B cell (primary cell): Measurements from ENCODE around the gene KAZN. TPM values are rescaled to one million over a fixed set of nuclear protein-coding genes. Genes with fewer than 3 reads are reported as not detected.

ENCODE experiments used
- ATAC-seq: fragments of 200-7000 bp; cut with Tn5 transposase; one replicate; pipeline ENCODE4 v1.10.0; 2021; ENCODE audit warnings: low read depth, mild to moderate bottlenecking, moderate number of reproducible peaks, moderate library complexity
- CTCF ChIA-PET: fragments of 350-600 bp; sonication (Branson Sonifier 250); formaldehyde crosslinking; loops from one replicate; lab custom pipeline; 2021; ENCODE audit warnings: antibody characterized with exemption, inconsistent platforms; lab: Charles Lee
- POLR2A ChIA-PET: fragments of 350-600 bp; sonication (Branson Sonifier 250); formaldehyde crosslinking; loops from one replicate; lab custom pipeline; 2021; ENCODE audit warnings: antibody characterized with exemption; lab: Charles Lee
- DNase-seq: peaks from one replicate; pipeline ENCODE4 v3.0.0; 2013
- H2AFZ ChIP-seq: 2 replicates; pipeline ENCODE4 v1.6.1; 2012; ENCODE audit warnings: mild to moderate bottlenecking, low read depth, low read length; ENCODE audit not compliant: insufficient read depth, poor library complexity, severe bottlenecking
- H3K27ac ChIP-seq, 2 donors: 1 replicate in 1 of 2; 2 replicates in 1 of 2; pipeline ENCODE4 v1.5.1; 2012 to 2013; ENCODE audit warnings: low read length in 2 of 2, mild to moderate bottlenecking in 2 of 2, moderate library complexity in 1 of 2
- H3K27me3 ChIP-seq, 4 experiments: fragments of 200-600 bp in 1 of 4; sonication (generic) in 1 of 4; replicated peaks in 1 of 4; 1 replicate in 2 of 4; 2 replicates in 2 of 4; pipeline versions ENCODE4 v1.6.1 to v1.7.0; 2013 to 2016; ENCODE audit warnings: low read length in 3 of 4, mild to moderate bottlenecking in 2 of 4, mixed read lengths in 1 of 4, moderate library complexity in 1 of 4; ENCODE audit not compliant: insufficient read depth in 4 of 4, control insufficient read depth in 3 of 4; ENCODE audit errors: control extremely low read depth in 1 of 4
- H3K36me3 ChIP-seq, 2 experiments: replicated peaks in 1 of 2; 1 replicate in 1 of 2; 2 replicates in 1 of 2; pipeline versions ENCODE4 v1.6.1 to v1.7.1; 2013; ENCODE audit warnings: low read length in 1 of 2; ENCODE audit not compliant: insufficient read depth in 2 of 2, control insufficient read depth in 1 of 2; ENCODE audit errors: control extremely low read depth in 1 of 2, extremely low read depth in 1 of 2
- H3K4me1 ChIP-seq, 2 donors: fragments of 200-600 bp in 1 of 2; sonication (generic) in 1 of 2; 1 replicate in 1 of 2; 2 replicates in 1 of 2; pipeline versions ENCODE4 v1.5.1 to v1.6.1; 2013 to 2017; ENCODE audit warnings: low read length in 2 of 2; ENCODE audit not compliant: control insufficient read depth in 2 of 2, insufficient read depth in 2 of 2
- H3K4me2 ChIP-seq: replicated peaks from 2 replicates; pipeline ENCODE3; 2012; ENCODE audit warnings: mild to moderate bottlenecking, low read depth, low read length; ENCODE audit not compliant: poor library complexity, severe bottlenecking
- H3K4me3 ChIP-seq, 5 experiments: fragments of 200-600 bp in 1 of 5; sonication (generic) in 1 of 5; 1 replicate in 3 of 5; 2 replicates in 2 of 5; pipeline versions ENCODE4 v1.5.1 to v1.7.0; 2011 to 2016; ENCODE audit warnings: low read length in 4 of 5, mild to moderate bottlenecking in 4 of 5, low read depth in 2 of 5, control low read depth in 1 of 5, moderate library complexity in 1 of 5; ENCODE audit not compliant: insufficient read depth in 1 of 5; ENCODE audit errors: control extremely low read depth in 1 of 5, extremely low read depth in 1 of 5
- H3K79me2 ChIP-seq: fragments of 200-600 bp; sonication (generic); one replicate; pipeline ENCODE4 v1.6.0; 2016; ENCODE audit warnings: low read length; ENCODE audit not compliant: control insufficient read depth, insufficient read depth
- H3K9ac ChIP-seq: fragments of 200-600 bp; sonication (generic); 2 replicates; pipeline ENCODE4 v1.6.1; 2017; ENCODE audit warnings: mild to moderate bottlenecking, low read length, moderate library complexity
- H3K9me3 ChIP-seq, 3 donors: one replicate each; pipeline versions ENCODE4 v1.6.1 to v1.7.1; 2013; ENCODE audit warnings: low read length in 2 of 3; ENCODE audit not compliant: control insufficient read depth in 2 of 3, insufficient read depth in 1 of 3; ENCODE audit errors: control extremely low read depth in 1 of 3
- H4K20me1 ChIP-seq: 2 replicates; pipeline ENCODE4 v1.6.0; 2012; ENCODE audit warnings: mild to moderate bottlenecking, low read length; ENCODE audit not compliant: insufficient read depth, control insufficient read depth, poor library complexity, severe bottlenecking
- H3K27ac Mint-ChIP-seq: one replicate; pipeline ENCODE4 v1.8.0; 2021; ENCODE audit warnings: mixed read lengths
- H3K27me3 Mint-ChIP-seq: one replicate; pipeline ENCODE4 v1.8.0; 2021; ENCODE audit warnings: mixed read lengths
- H3K4me1 Mint-ChIP-seq: one replicate; pipeline ENCODE4 v1.8.0; 2021; ENCODE audit warnings: mixed read lengths
- H3K4me3 Mint-ChIP-seq: one replicate; pipeline ENCODE4 v1.8.0; 2021; ENCODE audit warnings: mixed read lengths
- H3K9me3 Mint-ChIP-seq: one replicate; pipeline ENCODE4 v1.8.0; 2022; ENCODE audit warnings: mixed read lengths; ENCODE audit not compliant: insufficient read depth
- EZH2 ChIP-seq: IDR thresholded peaks from 2 replicates; pipeline ENCODE4 v1.6.1; 2012; ENCODE audit warnings: borderline replicate concordance, low read depth, mild to moderate bottlenecking, moderate library complexity, low read length; ENCODE audit not compliant: insufficient read depth, poor library complexity, severe bottlenecking
- WGBS: methylation state at CpG from one replicate; pipeline ENCODE4 v1.1.5; 2013; ENCODE audit warnings: missing lambda C conversion rate; ENCODE audit not compliant: insufficient coverage; 5-methylcytosine and 5-hydroxymethylcytosine counted together
- intact Hi-C: fragments of 100-400 bp; cut with micrococcal nuclease; formaldehyde crosslinking; loops from one replicate; pipeline ENCODE4 v1.10.0; 2022
- polyA plus RNA-seq: library from polyadenylated mRNA; depleted of rRNA; stranded (reverse); fragments of >200 nt; gene quantifications from 2 replicates; pipeline ENCODE4 v1.2.3, GENCODE V29; 2012
- total RNA-seq, 2 donors: library from RNA; stranded (reverse); fragments of 120-200 nt in 1 of 2; gene quantifications; 1 replicate in 1 of 2; 2 replicates in 1 of 2; pipeline versions ENCODE4 v1.2.3 to v1.2.4, GENCODE V29; 2013 to 2022
- TF ChIP-seq, protein P1 (sequence below): fragments of 200-600 bp; IDR thresholded peaks from one replicate; pipeline ENCODE4 v1.8.0; 2022; ENCODE audit warnings: antibody characterized with exemption, mild to moderate bottlenecking

Gene KAZN
- total and polyA plus RNA-seq, 2 donors (not counting 1 experiment from before 2014, with no cell fraction given): 0.13 to 0.39 TPM

DNA sequence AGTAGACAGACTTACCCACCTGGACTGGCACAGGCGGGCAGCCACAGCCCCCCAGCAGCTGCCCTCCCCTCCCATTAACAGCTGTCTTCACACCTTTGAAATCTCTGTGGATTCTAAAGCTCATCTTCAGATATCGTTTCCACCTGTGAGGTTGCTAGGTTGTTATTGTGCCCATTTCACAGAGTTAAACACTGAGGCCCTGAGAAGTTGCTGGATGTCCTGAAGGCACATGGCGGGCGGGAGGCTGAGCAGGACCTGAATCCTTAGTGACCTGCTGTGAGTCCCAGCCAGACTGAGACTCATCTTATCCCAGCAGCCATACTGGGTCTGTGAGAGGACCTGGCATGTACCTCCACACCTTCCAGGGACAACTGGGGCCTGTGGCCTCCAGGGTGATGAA lies 420.3 kb downstream of the KAZN start:
- Histone ChIP-seq H3K79me2 (no peaks in the 10 kb centered on the region), H3K4me3 (no peak overlapping the region), H4K20me1 (no peaks in the 10 kb centered on the region), H3K9ac (no peak overlapping the region), H3K4me2 (no peak overlapping the region), H3K27me3 (no peaks in the 10 kb centered on the region), H2AFZ (no peak overlapping the region), H3K4me1 (no peaks in the 10 kb centered on the region), H3K9me3 (peaks cover 0 to 4% (median 0%) of the 10 kb centered on the region in 3 donors), H3K27ac (no peak overlapping the region), H3K36me3 (no peaks in the 10 kb centered on the region)
- TF ChIP-seq, protein P1, sequence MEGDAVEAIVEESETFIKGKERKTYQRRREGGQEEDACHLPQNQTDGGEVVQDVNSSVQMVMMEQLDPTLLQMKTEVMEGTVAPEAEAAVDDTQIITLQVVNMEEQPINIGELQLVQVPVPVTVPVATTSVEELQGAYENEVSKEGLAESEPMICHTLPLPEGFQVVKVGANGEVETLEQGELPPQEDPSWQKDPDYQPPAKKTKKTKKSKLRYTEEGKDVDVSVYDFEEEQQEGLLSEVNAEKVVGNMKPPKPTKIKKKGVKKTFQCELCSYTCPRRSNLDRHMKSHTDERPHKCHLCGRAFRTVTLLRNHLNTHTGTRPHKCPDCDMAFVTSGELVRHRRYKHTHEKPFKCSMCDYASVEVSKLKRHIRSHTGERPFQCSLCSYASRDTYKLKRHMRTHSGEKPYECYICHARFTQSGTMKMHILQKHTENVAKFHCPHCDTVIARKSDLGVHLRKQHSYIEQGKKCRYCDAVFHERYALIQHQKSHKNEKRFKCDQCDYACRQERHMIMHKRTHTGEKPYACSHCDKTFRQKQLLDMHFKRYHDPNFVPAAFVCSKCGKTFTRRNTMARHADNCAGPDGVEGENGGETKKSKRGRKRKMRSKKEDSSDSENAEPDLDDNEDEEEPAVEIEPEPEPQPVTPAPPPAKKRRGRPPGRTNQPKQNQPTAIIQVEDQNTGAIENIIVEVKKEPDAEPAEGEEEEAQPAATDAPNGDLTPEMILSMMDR: no peak
- TF ChIP-seq EZH2: no peak
- H3K4me1 Mint-ChIP-seq: no peaks in the 10 kb centered on the region
- WGBS: 93% methylated on average over 3 of the region's 4 CpGs
- POLR2A ChIA-PET: no interaction called here
- CTCF ChIA-PET: no interaction called here
- H3K27ac Mint-ChIP-seq: no peak overlapping the region
- intact Hi-C loops: no loop called here
- H3K4me3 Mint-ChIP-seq: no peak overlapping the region
- DNase-seq: no peak
- no peaks in the 10 kb centered on the region for H3K9me3 Mint-ChIP-seq
- H3K27me3 Mint-ChIP-seq: no peaks in the 10 kb centered on the region
- no peak for ATAC-seq

DNA sequence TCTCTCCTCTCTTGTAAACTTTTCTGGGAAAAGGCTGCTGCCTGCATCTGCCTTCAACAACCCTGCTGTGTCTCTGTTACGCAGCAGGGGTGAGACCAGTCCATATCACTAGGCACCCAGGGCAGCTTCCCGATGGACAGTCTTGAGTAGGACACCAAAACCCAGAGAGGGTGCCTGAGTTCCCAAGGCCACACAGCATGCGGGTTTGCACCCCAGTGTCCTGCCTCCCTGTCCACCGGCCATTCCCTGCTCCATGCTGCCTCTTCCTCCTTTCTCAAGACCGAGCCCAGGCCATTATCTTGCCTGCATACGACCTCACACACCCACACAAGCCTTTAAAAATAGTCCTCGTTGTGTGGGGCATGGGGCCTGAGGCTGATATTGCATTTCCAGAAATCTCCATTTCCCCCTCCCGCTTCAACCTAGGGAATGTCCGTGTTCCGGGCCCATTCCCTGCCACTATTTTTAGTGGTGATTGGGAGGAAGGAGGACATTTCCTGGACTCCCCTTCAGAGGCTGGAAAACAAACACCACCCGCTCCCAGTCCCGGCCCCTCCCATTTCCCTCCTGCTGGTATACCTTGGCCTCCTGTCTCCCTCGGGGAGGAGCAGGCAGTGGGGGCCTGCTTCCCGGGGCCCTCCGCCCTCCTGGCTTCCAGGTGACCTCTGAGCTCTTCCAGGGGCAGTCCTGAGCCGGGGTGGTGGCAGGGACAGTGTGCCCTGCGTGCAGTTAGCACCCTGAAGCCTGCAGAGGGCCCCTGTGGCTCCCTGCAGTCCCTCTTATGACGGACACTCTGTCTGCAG lies 422.7 kb downstream of the KAZN start:
- Histone ChIP-seq H3K27me3 (no peaks in the 10 kb centered on the region), H3K4me3 (no peak overlapping the region), H3K27ac (no peak overlapping the region), H3K36me3 (no peaks in the 10 kb centered on the region), H3K4me1 (no peaks in the 10 kb centered on the region), H3K9ac (no peak overlapping the region), H2AFZ (no peak overlapping the region), H3K79me2 (no peaks in the 10 kb centered on the region), H3K9me3 (no peaks in the 10 kb centered on the region), H4K20me1 (no peaks in the 10 kb centered on the region), H3K4me2 (no peak overlapping the region)
- Mint-ChIP-seq H3K27ac (no peak overlapping the region), H3K27me3 (no peaks in the 10 kb centered on the region), H3K9me3 (no peaks in the 10 kb centered on the region), H3K4me1 (no peaks in the 10 kb centered on the region), H3K4me3 (no peak overlapping the region)
- ChIA-PET CTCF (no interaction called here), POLR2A (no interaction called here)
- ATAC-seq: no peak
- intact Hi-C loops: no loop called here
- 77% methylated on average over 14 of the region's 18 CpGs for WGBS
- TF ChIP-seq EZH2: no peak
- TF ChIP-seq, protein P1: no peak
- no peak for DNase-seq
